SK-N-SH treated with all-trans-retinoic acid at 6 μM for 48 hours (cell line): ENCODE results near the gene UBE2M.

Source experiments
- CREB5 ChIP-seq: fragments of 250-450 bp; sonication (Bioruptor Pico); IDR thresholded peaks from 2 replicates; pipeline ENCODE4 v1.5.1; 2020; ENCODE audit warnings: low read depth, mild to moderate bottlenecking, moderate library complexity
- ESRRG ChIP-seq: fragments of 250-450 bp; sonication (Bioruptor Pico); IDR thresholded peaks from 2 replicates; pipeline ENCODE4 v1.6.1; 2021; ENCODE audit warnings: mild to moderate bottlenecking
- GLIS3 ChIP-seq: fragments of 250-450 bp; sonication (Bioruptor Pico); IDR thresholded peaks from 2 replicates; pipeline ENCODE4 v1.5.0; 2020; ENCODE audit warnings: mild to moderate bottlenecking, moderate library complexity
- PATZ1 ChIP-seq: fragments of 250-450 bp; sonication (Bioruptor Pico); IDR thresholded peaks from 2 replicates; pipeline ENCODE4 v1.8.0; 2020; ENCODE audit warnings: mild to moderate bottlenecking, moderate library complexity, borderline replicate concordance
- POU6F1 ChIP-seq: fragments of 250-450 bp; sonication (Bioruptor Pico); IDR thresholded peaks from 2 replicates; pipeline ENCODE4 v1.8.0; 2021; ENCODE audit warnings: low read depth, mild to moderate bottlenecking, moderate library complexity, borderline replicate concordance
- TSHZ2 ChIP-seq: fragments of 250-450 bp; sonication (Bioruptor Pico); IDR thresholded peaks from 2 replicates; pipeline ENCODE4 v1.5.0; 2020; ENCODE audit warnings: mild to moderate bottlenecking, moderate library complexity

- TF ChIP-seq POU6F1 (CRISPR knock-in tag) (no peak), PATZ1 (CRISPR knock-in tag) (no peak), ESRRG (CRISPR knock-in tag) (no peak), TSHZ2 (CRISPR knock-in tag) (no peak), CREB5 (CRISPR knock-in tag) (no peak), GLIS3 (CRISPR knock-in tag) (no peak)
Measured at GRCh38 chr19:58571575-58571947, 13.2 kb upstream of the UBE2M start.
